Esophagus squamous epithelium (tissue), 4 donors: Measurements from ENCODE around the gene THBS1.

ENCODE experiments used
- CTCF ChIP-seq, 6 experiments: fragments of 450-650 bp in 4 of 6; fragments of 200-600 bp in 2 of 6; sonication (generic) in 2 of 6; IDR thresholded peaks; one replicate each; pipeline ENCODE4 v1.5.1; 2016 to 2019; ENCODE audit warnings: antibody characterized with exemption in 6 of 6, mild to moderate bottlenecking in 4 of 6, moderate library complexity in 4 of 6
- POLR2A ChIP-seq, 4 donors: fragments of 450-650 bp; IDR thresholded peaks; one replicate each; pipeline ENCODE4 v1.6.1; 2017; ENCODE audit warnings: antibody characterized with exemption in 4 of 4, mild to moderate bottlenecking in 4 of 4, moderate library complexity in 3 of 4

GRCh38 chr15:39551476-39551875 is 29.4 kb upstream of the THBS1 start:
- TF ChIP-seq CTCF (IDR thresholded peaks at IDR 0.05) = no peak
- TF ChIP-seq POLR2A (IDR thresholded peaks at IDR 0.05) = no peak
